Tibial nerve (tissue), 3 donors: ENCODE data around the gene LIPJ.

Source experiments
- POLR2A ChIP-seq, 2 donors: fragments of 450-650 bp; IDR thresholded peaks; one replicate each; pipeline ENCODE4 v1.6.1; 2017; ENCODE audit warnings: antibody characterized with exemption in 2 of 2, mild to moderate bottlenecking in 2 of 2, moderate library complexity in 2 of 2
- TF ChIP-seq, protein P1 (sequence below), 5 experiments: fragments of 200-600 bp in 3 of 5; fragments of 450-650 bp in 2 of 5; sonication (generic) in 3 of 5; IDR thresholded peaks; one replicate each; pipeline ENCODE4 v1.5.1; 2016 to 2019; ENCODE audit warnings: antibody characterized with exemption in 5 of 5, mild to moderate bottlenecking in 3 of 5, moderate library complexity in 2 of 5

DNA sequence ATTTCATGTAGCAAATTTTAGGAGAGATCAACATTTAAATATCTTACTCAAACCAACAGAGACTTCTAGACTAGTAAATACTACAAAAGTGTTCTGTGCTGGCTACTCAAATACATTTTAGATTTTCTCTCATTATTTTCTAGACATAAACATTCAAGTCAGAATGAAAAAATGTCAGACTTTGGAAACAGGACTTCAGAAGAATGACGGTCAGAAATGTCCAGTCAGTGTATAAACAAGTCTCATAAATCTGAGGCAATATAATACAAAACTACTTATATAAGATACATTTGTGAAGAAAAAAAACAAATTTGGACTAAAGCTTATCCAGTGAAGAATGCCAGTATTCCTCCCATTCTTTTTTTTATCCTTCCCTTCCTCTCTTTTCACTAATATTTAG is 29.3 kb upstream of the LIPJ start:
- no peak for TF ChIP-seq POLR2A (IDR thresholded peaks at IDR 0.05)
- TF ChIP-seq, protein P1, sequence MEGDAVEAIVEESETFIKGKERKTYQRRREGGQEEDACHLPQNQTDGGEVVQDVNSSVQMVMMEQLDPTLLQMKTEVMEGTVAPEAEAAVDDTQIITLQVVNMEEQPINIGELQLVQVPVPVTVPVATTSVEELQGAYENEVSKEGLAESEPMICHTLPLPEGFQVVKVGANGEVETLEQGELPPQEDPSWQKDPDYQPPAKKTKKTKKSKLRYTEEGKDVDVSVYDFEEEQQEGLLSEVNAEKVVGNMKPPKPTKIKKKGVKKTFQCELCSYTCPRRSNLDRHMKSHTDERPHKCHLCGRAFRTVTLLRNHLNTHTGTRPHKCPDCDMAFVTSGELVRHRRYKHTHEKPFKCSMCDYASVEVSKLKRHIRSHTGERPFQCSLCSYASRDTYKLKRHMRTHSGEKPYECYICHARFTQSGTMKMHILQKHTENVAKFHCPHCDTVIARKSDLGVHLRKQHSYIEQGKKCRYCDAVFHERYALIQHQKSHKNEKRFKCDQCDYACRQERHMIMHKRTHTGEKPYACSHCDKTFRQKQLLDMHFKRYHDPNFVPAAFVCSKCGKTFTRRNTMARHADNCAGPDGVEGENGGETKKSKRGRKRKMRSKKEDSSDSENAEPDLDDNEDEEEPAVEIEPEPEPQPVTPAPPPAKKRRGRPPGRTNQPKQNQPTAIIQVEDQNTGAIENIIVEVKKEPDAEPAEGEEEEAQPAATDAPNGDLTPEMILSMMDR (IDR thresholded peaks at IDR 0.05): no peak
